Stomach (tissue), 9 donors: ENCODE measurements around the gene RIC1. TPM values are rescaled to one million over a fixed set of nuclear protein-coding genes. Genes with fewer than 3 reads are reported as not detected.

Experiments
- DNase-seq, 2 donors: peaks; one replicate each; pipeline versions ENCODE4 v3.0.0 to v3.0.0-alpha.2; 2013 to 2019
- H3K27ac ChIP-seq, 5 donors: fragments of 200-600 bp in 4 of 5; sonication (generic) in 4 of 5; one replicate each; pipeline ENCODE4 v1.5.1; 2013 to 2019; ENCODE audit warnings: mild to moderate bottlenecking in 1 of 5, moderate library complexity in 1 of 5
- H3K27me3 ChIP-seq, 3 donors: fragments of 200-600 bp; sonication (generic); one replicate each; pipeline ENCODE4 v1.5.1; 2017 to 2019; ENCODE audit warnings: mixed run types in 1 of 3
- H3K36me3 ChIP-seq, 4 donors: fragments of 200-600 bp; sonication (generic); 1 replicate in 3 of 4; 2 replicates in 1 of 4; pipeline ENCODE4 v1.5.1; 2016 to 2019
- H3K4me1 ChIP-seq, 4 donors: fragments of 200-600 bp; sonication (generic); one replicate each; pipeline ENCODE4 v1.5.1; 2016 to 2019
- H3K4me3 ChIP-seq, 4 donors: fragments of 200-600 bp; sonication (generic) in 3 of 4; one replicate each; pipeline ENCODE4 v1.5.1; 2016 to 2019; ENCODE audit warnings: mild to moderate bottlenecking in 1 of 4
- H3K9me3 ChIP-seq, 4 donors: fragments of 200-600 bp; sonication (generic); one replicate each; pipeline ENCODE4 v1.5.1; 2016 to 2019
- EP300 ChIP-seq: sonication (generic); formaldehyde crosslinking; IDR thresholded peaks from one replicate; pipeline ENCODE4 v1.6.1; 2017; ENCODE audit warnings: antibody characterized with exemption
- POLR2A ChIP-seq, 4 donors: fragments of 450-650 bp; IDR thresholded peaks; one replicate each; pipeline ENCODE4 v1.6.1; 2016; ENCODE audit warnings: antibody characterized with exemption in 4 of 4, control low read depth in 2 of 4, mild to moderate bottlenecking in 1 of 4, moderate library complexity in 1 of 4
- POLR2AphosphoS5 ChIP-seq, 3 donors: sonication (generic); formaldehyde crosslinking; IDR thresholded peaks; one replicate each; pipeline ENCODE4 v1.6.1; 2016; ENCODE audit warnings: antibody characterized with exemption in 3 of 3
- WGBS, 5 donors: extraction: QIAGEN DNeasy Blood & Tissue Kit in 3 of 5; methylation state at CpG; one replicate each; pipeline versions ENCODE4 v1.1.5 to v1.1.7; 2013 to 2018; 5-methylcytosine and 5-hydroxymethylcytosine counted together
- intact Hi-C: fragments of 100-400 bp; cut with DNase I; formaldehyde crosslinking; loops from one replicate; pipeline ENCODE4 v1.15.1; 2023; ENCODE audit warnings: low total_unique reads
- polyA plus RNA-seq, 3 donors: library from polyadenylated mRNA; stranded (reverse); fragments of 200-250 nt; gene quantifications; one replicate each; pipeline ENCODE4 v1.2.3, GENCODE V29; 2013
- total RNA-seq, 5 donors: library from RNA; depleted of rRNA; stranded (reverse); fragments of >200 nt; gene quantifications; one replicate each; pipeline versions ENCODE4 v1.1.0 to v1.2.3, GENCODE V29; 2014 to 2016
- TF ChIP-seq, protein P1 (sequence below), 7 experiments: fragments of 450-650 bp in 4 of 7; fragments of 200-600 bp in 3 of 7; sonication (generic) in 3 of 7; IDR thresholded peaks; one replicate each; pipeline ENCODE4 v1.5.1; 2016 to 2019; ENCODE audit warnings: antibody characterized with exemption in 7 of 7, control low read depth in 2 of 7, mild to moderate bottlenecking in 1 of 7
- donor health status: healthy with polysubstance abuse.
- donor health status: Bipolar disorder and iron deficiency.
- donor health status: healthy.

The RIC1 gene
- total and polyA plus RNA-seq, 8 donors, result 3.2 to 67.9 (median 10.8) TPM

DNA sequence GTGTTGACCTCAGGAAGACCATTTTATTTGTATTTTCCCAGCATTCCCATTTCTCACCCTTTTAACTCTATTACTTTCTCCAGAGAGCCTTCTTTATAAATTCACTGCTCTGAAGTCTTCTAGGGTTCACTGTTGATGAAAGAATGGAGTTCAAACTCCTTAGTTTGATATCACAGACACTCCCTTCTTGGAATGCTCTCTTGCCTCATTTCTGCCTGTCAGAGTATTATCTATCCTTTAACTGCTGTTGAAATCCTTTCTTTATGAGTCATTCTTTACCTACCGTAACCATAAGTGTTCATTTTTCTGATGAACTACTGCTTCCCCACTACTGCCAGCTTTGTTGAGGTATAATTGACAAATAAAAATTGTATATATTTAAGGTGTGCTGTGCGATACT lies 4.3 kb downstream of the RIC1 start:
- no peaks in the 10 kb centered on the region for H3K27me3 ChIP-seq
- no peak for TF ChIP-seq EP300
- TF ChIP-seq POLR2A (IDR thresholded peaks at IDR 0.05), result no peak
- TF ChIP-seq, protein P1, sequence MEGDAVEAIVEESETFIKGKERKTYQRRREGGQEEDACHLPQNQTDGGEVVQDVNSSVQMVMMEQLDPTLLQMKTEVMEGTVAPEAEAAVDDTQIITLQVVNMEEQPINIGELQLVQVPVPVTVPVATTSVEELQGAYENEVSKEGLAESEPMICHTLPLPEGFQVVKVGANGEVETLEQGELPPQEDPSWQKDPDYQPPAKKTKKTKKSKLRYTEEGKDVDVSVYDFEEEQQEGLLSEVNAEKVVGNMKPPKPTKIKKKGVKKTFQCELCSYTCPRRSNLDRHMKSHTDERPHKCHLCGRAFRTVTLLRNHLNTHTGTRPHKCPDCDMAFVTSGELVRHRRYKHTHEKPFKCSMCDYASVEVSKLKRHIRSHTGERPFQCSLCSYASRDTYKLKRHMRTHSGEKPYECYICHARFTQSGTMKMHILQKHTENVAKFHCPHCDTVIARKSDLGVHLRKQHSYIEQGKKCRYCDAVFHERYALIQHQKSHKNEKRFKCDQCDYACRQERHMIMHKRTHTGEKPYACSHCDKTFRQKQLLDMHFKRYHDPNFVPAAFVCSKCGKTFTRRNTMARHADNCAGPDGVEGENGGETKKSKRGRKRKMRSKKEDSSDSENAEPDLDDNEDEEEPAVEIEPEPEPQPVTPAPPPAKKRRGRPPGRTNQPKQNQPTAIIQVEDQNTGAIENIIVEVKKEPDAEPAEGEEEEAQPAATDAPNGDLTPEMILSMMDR (IDR thresholded peaks at IDR 0.05), result no peak
- no peak for TF ChIP-seq POLR2AphosphoS5 (IDR thresholded peaks at IDR 0.05)
- peaks cover 16 to 40% (median 31%) of the 10 kb centered on the region in 4 donors for H3K4me1 ChIP-seq
- peaks cover 0 to 9% (median 8%) of the 10 kb centered on the region in 4 donors for H3K9me3 ChIP-seq
- H3K4me3 ChIP-seq, result no peak overlapping the region
- DNase-seq, result no peak
- WGBS, 5 donors, result 54 to 70% (median 58%) methylated on average over 2 of the region's 2 CpGs
- H3K27ac ChIP-seq, result no peak overlapping the region
- intact Hi-C loops, result no loop called here
- peaks cover 0 to 13% (median 0%) of the 10 kb centered on the region in 4 donors for H3K36me3 ChIP-seq

DNA sequence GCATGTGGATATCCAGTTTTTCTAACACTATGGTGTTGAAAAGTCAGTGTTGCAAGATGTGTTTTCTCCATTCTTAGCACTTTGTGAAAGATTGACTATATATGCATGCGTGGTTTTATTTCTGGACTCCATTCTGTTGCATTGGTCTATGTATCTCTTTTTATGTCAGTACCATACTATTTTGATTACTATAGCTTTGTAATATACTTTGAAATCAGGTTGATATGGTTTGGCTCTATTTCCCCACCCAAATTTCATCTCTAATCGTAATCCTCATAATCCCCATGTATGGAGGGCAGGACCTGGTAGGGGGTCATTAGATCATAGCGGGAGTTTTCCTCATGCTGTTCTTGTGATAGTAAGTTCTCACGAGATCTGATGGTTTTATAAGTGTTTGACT lies 6.5 kb downstream of the RIC1 start:
- no peaks in the 10 kb centered on the region for H3K27me3 ChIP-seq
- H3K36me3 ChIP-seq, result peaks cover 0 to 13% (median 0%) of the 10 kb centered on the region in 4 donors
- DNase-seq, result no peak
- no peak overlapping the region for H3K27ac ChIP-seq
- peaks cover 15 to 37% (median 29%) of the 10 kb centered on the region in 4 donors for H3K4me1 ChIP-seq
- no peak overlapping the region for H3K4me3 ChIP-seq
- no peak for TF ChIP-seq POLR2A (IDR thresholded peaks at IDR 0.05)
- intact Hi-C loops, result no loop called here
- H3K9me3 ChIP-seq, result peaks cover 0 to 20% (median 8%) of the 10 kb centered on the region in 4 donors
- WGBS, 5 donors, result 96 to 99% (median 96%) methylated on average over 4 of the region's 4 CpGs

DNA sequence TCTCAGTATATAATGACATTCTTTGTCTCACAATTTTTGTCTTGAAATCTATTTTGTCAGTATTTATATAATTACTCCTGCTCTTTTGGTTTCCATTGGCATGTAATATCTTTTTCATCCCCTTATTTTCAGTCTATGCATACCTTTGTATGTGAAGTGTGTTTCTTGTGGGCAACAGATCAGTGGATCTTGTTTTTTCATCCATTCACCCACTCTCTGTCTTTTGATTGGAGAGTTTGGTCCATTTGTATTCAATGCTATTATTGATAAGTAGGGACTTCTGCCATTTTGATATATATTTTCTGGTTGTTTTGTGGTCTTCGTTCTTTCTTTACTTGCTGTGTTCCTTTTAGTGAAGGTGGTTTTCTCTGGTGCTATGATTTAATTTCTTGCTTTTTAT lies 10.9 kb downstream of the RIC1 start:
- Histone ChIP-seq H3K36me3 (peaks cover 0 to 13% (median 0%) of the 10 kb centered on the region in 4 donors), H3K27ac (no peak overlapping the region), H3K9me3 (peaks cover 0 to 20% (median 8%) of the 10 kb centered on the region in 4 donors), H3K27me3 (no peaks in the 10 kb centered on the region), H3K4me3 (no peak overlapping the region), H3K4me1 (peaks cover 0 to 18% (median 5%) of the 10 kb centered on the region in 4 donors)
- TF ChIP-seq POLR2A (IDR thresholded peaks at IDR 0.05), result no peak
- TF ChIP-seq POLR2AphosphoS5 (IDR thresholded peaks at IDR 0.05), result no peak
- TF ChIP-seq, protein P1 (IDR thresholded peaks at IDR 0.05), result no peak
- TF ChIP-seq EP300, result no peak
- DNase-seq, result no peak
- intact Hi-C loops, result no loop called here
- 94 to 100% (median 98%) methylated on average over 1 of the region's 1 CpG for WGBS, 5 donors

DNA sequence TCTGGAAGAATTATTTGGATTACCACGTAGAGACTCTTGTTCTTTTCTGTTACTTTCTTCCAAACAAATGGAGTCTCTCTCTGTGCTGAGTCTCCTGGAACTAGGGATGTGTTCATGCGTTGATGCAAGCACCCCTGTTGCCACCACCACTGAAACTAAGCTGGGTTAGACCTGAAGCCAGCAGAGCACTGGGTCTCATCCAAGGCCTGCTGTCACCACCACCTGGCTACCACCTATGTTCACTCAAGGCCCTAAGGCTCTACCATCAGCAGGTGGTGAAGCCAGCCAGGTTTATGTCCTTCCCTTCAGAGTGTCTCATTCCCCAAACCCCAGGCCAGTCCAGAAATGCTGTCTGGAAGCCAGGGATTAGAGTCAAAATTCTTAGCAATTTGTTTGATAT lies 13.3 kb downstream of the RIC1 start:
- intact Hi-C loops, result no loop called here
- no peaks in the 10 kb centered on the region for H3K27me3 ChIP-seq

More for the DNA sequence above, 13.3 kb downstream of the RIC1 start:
- peaks cover 0 to 11% (median 0%) of the 10 kb centered on the region in 4 donors for H3K9me3 ChIP-seq
- no peak overlapping the region for H3K4me3 ChIP-seq
- DNase-seq, result no peak
- no peak overlapping the region for H3K27ac ChIP-seq
- TF ChIP-seq, protein P1 (IDR thresholded peaks at IDR 0.05), result no peak
- TF ChIP-seq EP300 (no peak), POLR2A (IDR thresholded peaks at IDR 0.05) (no peak), POLR2AphosphoS5 (IDR thresholded peaks at IDR 0.05) (no peak)
- H3K36me3 ChIP-seq, result peaks cover 0 to 5% (median 0%) of the 10 kb centered on the region in 4 donors
- 87 to 96% (median 92%) methylated on average over 2 of the region's 2 CpGs; no CpG with 5 or more reads in 1 of the 5 donors for WGBS, 5 donors
- H3K4me1 ChIP-seq, result peaks cover 0 to 21% (median 9%) of the 10 kb centered on the region in 4 donors
